K562 (cell line): ENCODE data around the gene ITPR2. TPM values are rescaled to one million over a fixed set of nuclear protein-coding genes. Genes with fewer than 3 reads are reported as not detected.

ENCODE experiments used
- ATAC-seq: fragments of 200-7000 bp; cut with Tn5 transposase; 3 replicates; pipeline ENCODE4 v1.9.1; 2020; ENCODE audit warnings: moderate library complexity
- BruUV-seq: library from RNA; stranded (reverse); fragments of 400-500 nt; replicated peaks from 2 replicates; lab custom pipeline; 2021; lab: Mats Ljungman, UMichigan
- CTCF ChIA-PET: fragments of 300-600 bp; formaldehyde crosslinking; extraction: SDS; loops from one replicate; lab custom pipeline; 2021; ENCODE audit warnings: low intra/inter-chr PET ratio; lab: Yijun Ruan, JAX
- POLR2A ChIA-PET: fragments of 300-600, 350-650 bp; sonication (Branson Sonifier 250); formaldehyde crosslinking; extraction: SDS; loops from one replicate; lab custom pipeline; 2021; ENCODE audit warnings: antibody characterized with exemption, inconsistent platforms; lab: Yijun Ruan, JAX
- DNase-seq, 4 experiments: peaks; one replicate each; pipeline versions ENCODE4 v3.0.0 to v3.0.0-alpha.2; 2011 to 2018; ENCODE audit warnings: low spot score in 3 of 4, mixed read lengths in 3 of 4; ENCODE audit errors: extremely low read depth in 1 of 4
- FAIRE-seq: peaks from 2 replicates; lab custom pipeline; 2011; peaks lifted over from hg19 to GRCh38; lab: Jason Lieb, UNC
- H2AFZ ChIP-seq: 2 replicates; pipeline ENCODE4 v1.6.0; 2011; ENCODE audit warnings: low read depth, low read length, control low read depth, inconsistent platforms
- H3K27ac ChIP-seq: fragments of 200-600 bp; 3 replicates; pipeline ENCODE4 v1.8.0; 2011; ENCODE audit warnings: low read depth, mild to moderate bottlenecking, control low read depth, inconsistent platforms, low read length, moderate library complexity, mixed read lengths; ENCODE audit errors: extremely low read depth
- H3K27me3 ChIP-seq, 2 experiments: fragments of 300-600 bp in 1 of 2; 2 replicates in 1 of 2; 3 replicates in 1 of 2; pipeline versions ENCODE4 v1.6.0 to v1.8.0; 2011; ENCODE audit warnings: inconsistent platforms in 2 of 2, low read length in 2 of 2, mild to moderate bottlenecking in 1 of 2, mixed read lengths in 1 of 2, moderate library complexity in 1 of 2; ENCODE audit not compliant: control insufficient read depth in 2 of 2, insufficient read depth in 2 of 2
- H3K36me3 ChIP-seq: fragments of 300-600 bp; 3 replicates; pipeline ENCODE4 v1.8.0; 2011; ENCODE audit warnings: mild to moderate bottlenecking, low read length, inconsistent platforms; ENCODE audit not compliant: control insufficient read depth, insufficient read depth
- H3K4me1 ChIP-seq, 2 experiments: fragments of 200-600 bp in 1 of 2; replicated peaks in 1 of 2; 2 replicates in 1 of 2; 3 replicates in 1 of 2; pipeline versions ENCODE4 v1.5.1 to v1.8.0; 2011; ENCODE audit warnings: inconsistent platforms in 2 of 2, low read length in 2 of 2, mild to moderate bottlenecking in 1 of 2, mixed read lengths in 1 of 2, moderate library complexity in 1 of 2; ENCODE audit not compliant: control insufficient read depth in 2 of 2, insufficient read depth in 2 of 2
- H3K4me2 ChIP-seq: 2 replicates; pipeline ENCODE4 v1.6.1; 2011; ENCODE audit warnings: low read length, control low read depth, inconsistent platforms, mixed read lengths; ENCODE audit not compliant: insufficient read depth
- H3K4me3 ChIP-seq: fragments of 200-600 bp; sonication (generic), shearing (Covaris generic); 2 replicates; pipeline ENCODE4 v1.5.1; 2016; ENCODE audit warnings: control low read depth, inconsistent platforms
- H3K79me2 ChIP-seq: fragments of 200-600 bp; 3 replicates; pipeline ENCODE4 v1.8.0; 2011; ENCODE audit warnings: low read length, inconsistent platforms; ENCODE audit not compliant: control insufficient read depth, insufficient read depth
- H3K9ac ChIP-seq, 2 experiments: 2 replicates each; pipeline versions ENCODE4 v1.6.0 to v1.6.1; 2011; ENCODE audit warnings: low read depth in 2 of 2, low read length in 2 of 2, control low read depth in 1 of 2, inconsistent platforms in 1 of 2, mild to moderate bottlenecking in 1 of 2, mixed read lengths in 1 of 2; ENCODE audit not compliant: insufficient read depth in 1 of 2
- H3K9me1 ChIP-seq: one replicate; pipeline ENCODE4 v1.6.0; 2011; ENCODE audit warnings: inconsistent platforms, mild to moderate bottlenecking, low read length, moderate library complexity; ENCODE audit not compliant: control insufficient read depth, insufficient read depth
- H3K9me3 ChIP-seq: replicated peaks from 2 replicates; pipeline ENCODE4 v1.5.1; 2011; ENCODE audit warnings: low read depth, low read length, inconsistent platforms; ENCODE audit not compliant: control insufficient read depth, insufficient read depth
- H4K20me1 ChIP-seq: replicated peaks from 2 replicates; pipeline ENCODE4 v1.6.1; 2011; ENCODE audit warnings: low read length, inconsistent platforms, mixed read lengths; ENCODE audit not compliant: control insufficient read depth, insufficient read depth
- POLR2G ChIP-seq: fragments of 200-400 bp; formaldehyde crosslinking; IDR thresholded peaks from 2 replicates; pipeline ENCODE4 v1.6.1; 2017; ENCODE audit warnings: low read depth, mild to moderate bottlenecking, antibody characterized with exemption, low read length, moderate library complexity
- SPI1 ChIP-seq: IDR thresholded peaks from 2 replicates; pipeline ENCODE4 v1.6.1; 2011; ENCODE audit warnings: low read depth, low read length, control low read depth, borderline replicate concordance
- ZNF449 ChIP-seq: fragments of 250-450 bp; sonication (Bioruptor Pico); IDR thresholded peaks from 2 replicates; pipeline ENCODE4 v1.8.0; 2022; ENCODE audit warnings: moderate library complexity, mild to moderate bottlenecking, inconsistent platforms
- ZNF584 ChIP-seq: fragments of 200-800 bp; sonication (Bioruptor generic); IDR thresholded peaks from 2 replicates; pipeline ENCODE4 v1.6.1; 2016; ENCODE audit warnings: low read depth, mild to moderate bottlenecking, missing genetic modification characterization, missing compliant biosample characterization
- WGBS: fragments of 100-300 bp; shearing (Covaris generic); methylation state at CpG from one replicate; pipeline ENCODE4 v1.1.6; 2016; ENCODE audit warnings: low coverage, mixed read lengths; ENCODE audit not compliant: insufficient coverage; ENCODE audit errors: missing lambda C conversion rate; 5-methylcytosine and 5-hydroxymethylcytosine counted together
- in situ Hi-C: fragments of 300-500 bp; cut with MboI; formaldehyde crosslinking; loops from 4 replicates; pipeline ENCODE4 v1.15.0; 2018; ENCODE audit warnings: inconsistent platforms, mixed read lengths
- intact Hi-C: fragments of 100-400 bp; cut with micrococcal nuclease; formaldehyde crosslinking; loops from 2 replicates; pipeline ENCODE4 v1.14.2; 2022
- polyA plus RNA-seq, 8 experiments: library from polyadenylated mRNA; depleted of rRNA in 4 of 8; stranded (reverse) in 5 of 8; unstranded in 3 of 8; fragments of >200 nt; fragmentation: Nextera tagmentation in 2 of 8; fragmentation: Illumina TruSeq in 1 of 8; extraction: Ambion mirVana in 2 of 8; extraction: Trizol in 1 of 8; gene quantifications; 2 replicates each; pipeline versions ENCODE4 v1.2.1 to v1.2.3, GENCODE V29; 2011 to 2014; ENCODE audit warnings: inconsistent platforms in 1 of 8, missing spikeins in 1 of 8
- total RNA-seq, 7 experiments: library from RNA; depleted of rRNA in 6 of 7; stranded (reverse); fragments of >200 nt in 6 of 7; fragmentation: Illumina TruSeq in 2 of 7; extraction: Trizol in 2 of 7; gene quantifications; 2 replicates each; pipeline versions ENCODE4 v1.2.1 to v1.2.3, GENCODE V29; 2011 to 2021; ENCODE audit warnings: low replicate concordance in 1 of 7

ITPR2 gene
- total and polyA plus RNA-seq, 9 of the 15 experiments (the other 6 are each of a cell fraction or from before 2014, with no cell fraction given), result 0.21 to 3.3 (median 0.95) TPM

GRCh38 chr12:26704684-26705460 lies 128.1 kb downstream of the ITPR2 start:
- ATAC-seq (no peak), FAIRE-seq (no peak), DNase-seq (no peak)
- Histone ChIP-seq H3K9me3 (no peaks in the 10 kb centered on the region), H3K36me3 (no peaks in the 10 kb centered on the region), H3K9ac (no peak overlapping the region), H3K27me3 (peaks cover 0 to 3% of the 10 kb centered on the region in 2 experiments; a peak in 2 of 5 replicates), H2AFZ (no peak overlapping the region), H3K4me1 (no peaks in the 10 kb centered on the region), H3K79me2 (no peaks in the 10 kb centered on the region), H3K9me1 (no peaks in the 10 kb centered on the region), H3K4me3 (no peak overlapping the region), H4K20me1 (no peaks in the 10 kb centered on the region), H3K27ac (no peak overlapping the region), H3K4me2 (no peak overlapping the region)
- intact Hi-C loops, result loop anchor here (5.0 to 10.0 kb wide), 3 partner anchors 53 to 610 kb away; partner anchors contain the start of gene TM7SF3
- ChIA-PET CTCF (interaction anchor here (0.6 kb wide), 1 partner anchor 76 kb away, joined by 3 read pairs; no protein-coding TSS in a partner anchor), POLR2A (no interaction called here)
- in situ Hi-C loops, result no loop called here
- TF ChIP-seq ZNF449 (CRISPR knock-in tag) (no peak), SPI1 (peak; percentile 62), ZNF584 (CRISPR knock-in tag) (no peak), POLR2G (no peak)
- no TSS peak for BruUV-seq
- WGBS, result 0% methylated on average over 2 of the region's 2 CpGs
